HG03025 (cell line): ENCODE data around the gene CLDND1.
A peak's percentile ranks its signal among the peaks of the same experiment; 100 is the strongest.

Source experiments
- ATAC-seq: cut with Tn5 transposase; IDR thresholded peaks from one replicate; pipeline ENCODE4 v1.9.1; 2021; ENCODE audit warnings: mild to moderate bottlenecking, moderate library complexity; ENCODE audit not compliant: unreplicated experiment, low FRiP score

CLDND1 gene

GRCh38 chr3:98521897-98522543, 682 bp downstream of the CLDND1 start:
- ATAC-seq: peak; percentile 55

GRCh38 chr3:98519351-98519750, 3.4 kb downstream of the CLDND1 start:
- ATAC-seq: no peak

GRCh38 chr3:98518816-98519215, 3.9 kb downstream of the CLDND1 start:
- no peak for ATAC-seq

GRCh38 chr3:98514948-98515347, 7.8 kb downstream of the CLDND1 start:
- no peak for ATAC-seq

GRCh38 chr3:98513736-98514135, 9.0 kb downstream of the CLDND1 start:
- no peak for ATAC-seq

GRCh38 chr3:98513091-98513511, 9.6 kb downstream of the CLDND1 start:
- no peak for ATAC-seq

GRCh38 chr3:98512576-98512975, 10.1 kb downstream of the CLDND1 start:
- no peak for ATAC-seq

GRCh38 chr3:98508582-98508981, 14.1 kb downstream of the CLDND1 start:
- ATAC-seq: no peak

- ATAC-seq: no peak
These were observed 18.2 kb downstream of the CLDND1 start for GRCh38 chr3:98504539-98504938.

GRCh38 chr3:98501863-98502576, 20.7 kb downstream of the CLDND1 start:
- ATAC-seq: no peak

- ATAC-seq: no peak
These were observed 21.4 kb downstream of the CLDND1 start for GRCh38 chr3:98501270-98501669.

GRCh38 chr3:98500019-98500418, 22.7 kb downstream of the CLDND1 start:
- ATAC-seq: no peak

- ATAC-seq: no peak
These were observed 25.3 kb downstream of the CLDND1 start, which contains the start of gene OR5K2 for GRCh38 chr3:98497381-98497780. OR5K2 (plus strand) TSS chr3:98497681; CDS start chr3:98497681, 0 bp downstream.

- ATAC-seq: no peak
These were observed 39.1 kb downstream of the CLDND1 start for GRCh38 chr3:98483626-98484025.

- no peak for ATAC-seq
These were observed 39.8 kb downstream of the CLDND1 start for GRCh38 chr3:98482717-98483482.
